Liver (tissue), 3 donors: Measurements from ENCODE around the gene CTAGE4.

ENCODE experiments used
- FOXA1 ChIP-seq: IDR thresholded peaks from 2 replicates; pipeline ENCODE4 v1.6.1; 2016; ENCODE audit warnings: antibody characterized with exemption
- GABPA ChIP-seq, 2 donors: IDR thresholded peaks in 1 of 2; conservative IDR thresholded peaks in 1 of 2; 2 replicates each; pipeline ENCODE4 v1.6.1; 2016; ENCODE audit warnings: antibody characterized with exemption in 2 of 2, mild to moderate bottlenecking in 1 of 2, moderate library complexity in 1 of 2
- JUND ChIP-seq, 2 donors: IDR thresholded peaks; 2 replicates each; pipeline ENCODE4 v1.6.1; 2016; ENCODE audit warnings: antibody characterized with exemption in 2 of 2
- NR2F2 ChIP-seq: IDR thresholded peaks from 2 replicates; pipeline ENCODE4 v1.6.1; 2016; ENCODE audit warnings: antibody characterized with exemption
- RAD21 ChIP-seq, 2 donors: IDR thresholded peaks; 2 replicates each; pipeline ENCODE4 v1.6.1; 2016; ENCODE audit warnings: antibody characterized with exemption in 2 of 2, mild to moderate bottlenecking in 2 of 2
- RXRA ChIP-seq, 2 donors: IDR thresholded peaks; 2 replicates each; pipeline ENCODE4 v1.6.1; 2017 to 2018; ENCODE audit warnings: antibody characterized with exemption in 2 of 2, mild to moderate bottlenecking in 1 of 2
- SP1 ChIP-seq: IDR thresholded peaks from 2 replicates; pipeline ENCODE4 v1.6.1; 2018; ENCODE audit warnings: antibody characterized with exemption, mild to moderate bottlenecking
- TAF1 ChIP-seq: conservative IDR thresholded peaks from 2 replicates; pipeline ENCODE4 v1.6.1; 2016; ENCODE audit warnings: antibody characterized with exemption, mild to moderate bottlenecking
- YY1 ChIP-seq: IDR thresholded peaks from 2 replicates; pipeline ENCODE4 v1.6.1; 2016; ENCODE audit warnings: antibody characterized with exemption, mild to moderate bottlenecking
- TF ChIP-seq, protein P1 (sequence below): fragments of 150-350 bp; IDR thresholded peaks from 2 replicates; pipeline ENCODE4 v1.5.1; 2017; ENCODE audit warnings: improper control_type of control experiment, low read depth, low read length; ENCODE audit not compliant: missing input control
- TF ChIP-seq, protein P2 (sequence below): IDR thresholded peaks from 2 replicates; pipeline ENCODE4 v1.6.1; 2016; ENCODE audit warnings: antibody characterized with exemption, mild to moderate bottlenecking
- TF ChIP-seq, protein P3 (sequence below): IDR thresholded peaks from 2 replicates; pipeline ENCODE4 v1.6.1; 2016; ENCODE audit warnings: antibody characterized with exemption
- TF ChIP-seq, protein P4 (sequence below): IDR thresholded peaks from 2 replicates; pipeline ENCODE4 v1.6.1; 2016; ENCODE audit warnings: antibody characterized with exemption
- TF ChIP-seq, protein P5 (sequence below): IDR thresholded peaks from 2 replicates; pipeline ENCODE4 v1.6.1; 2016; ENCODE audit warnings: antibody characterized with exemption
- donor health status: healthy.
- donor health status: healthy.

DNA sequence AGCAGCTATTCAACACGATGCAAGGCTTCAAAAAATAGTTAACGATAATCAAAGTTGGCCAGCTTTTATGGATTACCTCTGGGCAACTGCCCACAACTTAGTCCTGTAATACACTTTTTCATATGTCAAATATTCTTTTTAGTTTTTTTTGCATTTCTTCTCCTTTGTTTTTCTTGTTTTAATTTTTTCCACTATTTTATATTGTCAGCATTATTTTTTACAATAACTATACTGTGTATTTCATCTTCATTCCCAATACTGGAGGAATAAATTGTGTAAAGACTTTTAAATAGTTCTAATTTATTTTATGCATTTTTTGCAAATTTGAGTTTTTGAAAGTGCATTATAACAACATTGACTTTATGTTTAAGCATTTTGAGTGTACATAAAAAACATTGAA, 18.5 kb upstream of the CTAGE4 start:
- TF ChIP-seq JUND (IDR thresholded peaks at IDR 0.05) (no peak), TAF1 (no peak), RXRA (IDR thresholded peaks at IDR 0.05) (no peak), GABPA (IDR thresholded peaks at IDR 0.05 in 1 of 2, conservative IDR thresholded peaks at IDR 0.05 in 1 of 2) (no peak), YY1 (no peak), NR2F2 (no peak), SP1 (no peak), FOXA1 (no peak), RAD21 (IDR thresholded peaks at IDR 0.05) (no peak)
- TF ChIP-seq, protein P1, sequence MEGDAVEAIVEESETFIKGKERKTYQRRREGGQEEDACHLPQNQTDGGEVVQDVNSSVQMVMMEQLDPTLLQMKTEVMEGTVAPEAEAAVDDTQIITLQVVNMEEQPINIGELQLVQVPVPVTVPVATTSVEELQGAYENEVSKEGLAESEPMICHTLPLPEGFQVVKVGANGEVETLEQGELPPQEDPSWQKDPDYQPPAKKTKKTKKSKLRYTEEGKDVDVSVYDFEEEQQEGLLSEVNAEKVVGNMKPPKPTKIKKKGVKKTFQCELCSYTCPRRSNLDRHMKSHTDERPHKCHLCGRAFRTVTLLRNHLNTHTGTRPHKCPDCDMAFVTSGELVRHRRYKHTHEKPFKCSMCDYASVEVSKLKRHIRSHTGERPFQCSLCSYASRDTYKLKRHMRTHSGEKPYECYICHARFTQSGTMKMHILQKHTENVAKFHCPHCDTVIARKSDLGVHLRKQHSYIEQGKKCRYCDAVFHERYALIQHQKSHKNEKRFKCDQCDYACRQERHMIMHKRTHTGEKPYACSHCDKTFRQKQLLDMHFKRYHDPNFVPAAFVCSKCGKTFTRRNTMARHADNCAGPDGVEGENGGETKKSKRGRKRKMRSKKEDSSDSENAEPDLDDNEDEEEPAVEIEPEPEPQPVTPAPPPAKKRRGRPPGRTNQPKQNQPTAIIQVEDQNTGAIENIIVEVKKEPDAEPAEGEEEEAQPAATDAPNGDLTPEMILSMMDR: no peak
- TF ChIP-seq, protein P2, sequence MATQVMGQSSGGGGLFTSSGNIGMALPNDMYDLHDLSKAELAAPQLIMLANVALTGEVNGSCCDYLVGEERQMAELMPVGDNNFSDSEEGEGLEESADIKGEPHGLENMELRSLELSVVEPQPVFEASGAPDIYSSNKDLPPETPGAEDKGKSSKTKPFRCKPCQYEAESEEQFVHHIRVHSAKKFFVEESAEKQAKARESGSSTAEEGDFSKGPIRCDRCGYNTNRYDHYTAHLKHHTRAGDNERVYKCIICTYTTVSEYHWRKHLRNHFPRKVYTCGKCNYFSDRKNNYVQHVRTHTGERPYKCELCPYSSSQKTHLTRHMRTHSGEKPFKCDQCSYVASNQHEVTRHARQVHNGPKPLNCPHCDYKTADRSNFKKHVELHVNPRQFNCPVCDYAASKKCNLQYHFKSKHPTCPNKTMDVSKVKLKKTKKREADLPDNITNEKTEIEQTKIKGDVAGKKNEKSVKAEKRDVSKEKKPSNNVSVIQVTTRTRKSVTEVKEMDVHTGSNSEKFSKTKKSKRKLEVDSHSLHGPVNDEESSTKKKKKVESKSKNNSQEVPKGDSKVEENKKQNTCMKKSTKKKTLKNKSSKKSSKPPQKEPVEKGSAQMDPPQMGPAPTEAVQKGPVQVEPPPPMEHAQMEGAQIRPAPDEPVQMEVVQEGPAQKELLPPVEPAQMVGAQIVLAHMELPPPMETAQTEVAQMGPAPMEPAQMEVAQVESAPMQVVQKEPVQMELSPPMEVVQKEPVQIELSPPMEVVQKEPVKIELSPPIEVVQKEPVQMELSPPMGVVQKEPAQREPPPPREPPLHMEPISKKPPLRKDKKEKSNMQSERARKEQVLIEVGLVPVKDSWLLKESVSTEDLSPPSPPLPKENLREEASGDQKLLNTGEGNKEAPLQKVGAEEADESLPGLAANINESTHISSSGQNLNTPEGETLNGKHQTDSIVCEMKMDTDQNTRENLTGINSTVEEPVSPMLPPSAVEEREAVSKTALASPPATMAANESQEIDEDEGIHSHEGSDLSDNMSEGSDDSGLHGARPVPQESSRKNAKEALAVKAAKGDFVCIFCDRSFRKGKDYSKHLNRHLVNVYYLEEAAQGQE: no peak
- TF ChIP-seq, protein P3, sequence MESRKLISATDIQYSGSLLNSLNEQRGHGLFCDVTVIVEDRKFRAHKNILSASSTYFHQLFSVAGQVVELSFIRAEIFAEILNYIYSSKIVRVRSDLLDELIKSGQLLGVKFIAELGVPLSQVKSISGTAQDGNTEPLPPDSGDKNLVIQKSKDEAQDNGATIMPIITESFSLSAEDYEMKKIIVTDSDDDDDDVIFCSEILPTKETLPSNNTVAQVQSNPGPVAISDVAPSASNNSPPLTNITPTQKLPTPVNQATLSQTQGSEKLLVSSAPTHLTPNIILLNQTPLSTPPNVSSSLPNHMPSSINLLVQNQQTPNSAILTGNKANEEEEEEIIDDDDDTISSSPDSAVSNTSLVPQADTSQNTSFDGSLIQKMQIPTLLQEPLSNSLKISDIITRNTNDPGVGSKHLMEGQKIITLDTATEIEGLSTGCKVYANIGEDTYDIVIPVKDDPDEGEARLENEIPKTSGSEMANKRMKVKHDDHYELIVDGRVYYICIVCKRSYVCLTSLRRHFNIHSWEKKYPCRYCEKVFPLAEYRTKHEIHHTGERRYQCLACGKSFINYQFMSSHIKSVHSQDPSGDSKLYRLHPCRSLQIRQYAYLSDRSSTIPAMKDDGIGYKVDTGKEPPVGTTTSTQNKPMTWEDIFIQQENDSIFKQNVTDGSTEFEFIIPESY: no peak
- TF ChIP-seq, protein P4, sequence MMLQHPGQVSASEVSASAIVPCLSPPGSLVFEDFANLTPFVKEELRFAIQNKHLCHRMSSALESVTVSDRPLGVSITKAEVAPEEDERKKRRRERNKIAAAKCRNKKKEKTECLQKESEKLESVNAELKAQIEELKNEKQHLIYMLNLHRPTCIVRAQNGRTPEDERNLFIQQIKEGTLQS: no peak
- TF ChIP-seq, protein P5, sequence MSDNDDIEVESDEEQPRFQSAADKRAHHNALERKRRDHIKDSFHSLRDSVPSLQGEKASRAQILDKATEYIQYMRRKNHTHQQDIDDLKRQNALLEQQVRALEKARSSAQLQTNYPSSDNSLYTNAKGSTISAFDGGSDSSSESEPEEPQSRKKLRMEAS: no peak
